CD4-positive, alpha-beta T cell treated with Interleukin-17A for 4 hours (primary cell): ENCODE results near the gene MYEOV.

Source experiments
- DNase-seq: peaks from one replicate; pipeline ENCODE4 v3.0.0-alpha.2; 2020; ENCODE audit warnings: mixed read lengths

The MYEOV gene

GRCh38 chr11:69304258-69304657 lies 10.3 kb downstream of the MYEOV start:
- no peak for DNase-seq

- no peak for DNase-seq
These were observed 10.7 kb downstream of the MYEOV start for GRCh38 chr11:69304686-69305085.

GRCh38 chr11:69305885-69306540 lies 12.1 kb downstream of the MYEOV start:
- no peak for DNase-seq

- no peak for DNase-seq
These were observed 12.9 kb downstream of the MYEOV start for GRCh38 chr11:69306821-69307220.

- no peak for DNase-seq
These were observed 13.5 kb downstream of the MYEOV start for GRCh38 chr11:69307421-69307820.

- DNase-seq: no peak
These were observed 14.0 kb downstream of the MYEOV start for GRCh38 chr11:69307871-69308431.

GRCh38 chr11:69308491-69308911 lies 14.5 kb downstream of the MYEOV start:
- DNase-seq: no peak

- no peak for DNase-seq
These were observed 15.1 kb downstream of the MYEOV start for GRCh38 chr11:69308936-69309615.

GRCh38 chr11:69309631-69310280 lies 15.8 kb downstream of the MYEOV start:
- no peak for DNase-seq

GRCh38 chr11:69310351-69310750 lies 16.4 kb downstream of the MYEOV start:
- DNase-seq: no peak

- DNase-seq: no peak
These were observed 17.2 kb downstream of the MYEOV start for GRCh38 chr11:69310934-69311766.

GRCh38 chr11:69311767-69312385 lies 17.9 kb downstream of the MYEOV start:
- peak; percentile 57 for DNase-seq

GRCh38 chr11:69312453-69313404 lies 18.8 kb downstream of the MYEOV start:
- no peak for DNase-seq

- DNase-seq: no peak
These were observed 20.0 kb downstream of the MYEOV start for GRCh38 chr11:69313992-69314391.

GRCh38 chr11:69314555-69314954 lies 20.6 kb downstream of the MYEOV start:
- no peak for DNase-seq

GRCh38 chr11:69316956-69317355 lies 23.0 kb downstream of the MYEOV start:
- DNase-seq: no peak

GRCh38 chr11:69317401-69318092 lies 23.6 kb downstream of the MYEOV start:
- no peak for DNase-seq

- DNase-seq: no peak
These were observed 24.1 kb downstream of the MYEOV start for GRCh38 chr11:69318093-69318420.

GRCh38 chr11:69319255-69320106 lies 25.5 kb downstream of the MYEOV start:
- no peak for DNase-seq

- no peak for DNase-seq
These were observed 26.4 kb downstream of the MYEOV start for GRCh38 chr11:69320326-69320725.
